Hematopoietic multipotent progenitor cell treated with erythropoietin and hydrocortisone succinate and interleukin-3 and kit ligand, for 4 days (in vitro differentiated cells): ENCODE results near the gene C14orf119.

Source experiments
- DNase-seq: peaks from one replicate; pipeline ENCODE4 v3.0.0-alpha.2; 2015

C14orf119 gene

DNA sequence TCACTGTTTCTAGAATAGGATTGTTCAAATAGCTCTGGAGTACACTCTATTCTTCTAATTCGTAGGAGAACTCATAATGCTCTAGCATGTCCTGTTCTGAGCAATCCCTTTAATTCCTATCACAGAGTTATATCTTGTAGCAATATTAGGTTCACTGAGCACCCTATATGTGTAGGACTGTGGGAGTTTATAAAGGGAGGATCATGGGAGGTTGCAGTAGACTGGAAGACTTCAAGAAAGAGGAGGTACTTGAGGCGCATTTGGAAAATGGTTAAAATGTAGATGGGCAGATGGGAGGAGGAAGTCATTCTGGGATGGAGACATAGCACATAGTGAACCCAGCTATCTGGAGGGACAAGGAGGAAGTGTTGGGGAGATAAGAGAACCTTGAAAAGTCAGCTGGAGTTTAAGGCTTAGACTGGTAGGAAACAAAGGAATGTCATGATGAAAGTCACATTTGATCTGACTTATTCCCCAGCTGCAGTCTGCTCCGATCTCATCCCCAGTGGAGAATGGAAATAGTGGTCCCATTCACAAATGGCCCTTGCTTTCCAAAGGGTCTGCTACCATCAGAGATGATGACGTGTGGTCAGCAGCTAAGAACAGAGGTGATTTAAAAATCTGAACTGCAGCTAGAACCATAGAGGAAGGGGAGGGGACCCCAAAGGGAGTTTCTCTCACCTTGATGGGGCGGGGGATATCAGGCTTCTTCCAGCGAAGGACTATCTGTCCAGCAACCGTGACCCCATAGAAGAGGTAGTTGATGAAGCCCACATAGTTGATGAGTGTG, 33.9 kb downstream of the C14orf119 start:
- DNase-seq, result peak; percentile 44

DNA sequence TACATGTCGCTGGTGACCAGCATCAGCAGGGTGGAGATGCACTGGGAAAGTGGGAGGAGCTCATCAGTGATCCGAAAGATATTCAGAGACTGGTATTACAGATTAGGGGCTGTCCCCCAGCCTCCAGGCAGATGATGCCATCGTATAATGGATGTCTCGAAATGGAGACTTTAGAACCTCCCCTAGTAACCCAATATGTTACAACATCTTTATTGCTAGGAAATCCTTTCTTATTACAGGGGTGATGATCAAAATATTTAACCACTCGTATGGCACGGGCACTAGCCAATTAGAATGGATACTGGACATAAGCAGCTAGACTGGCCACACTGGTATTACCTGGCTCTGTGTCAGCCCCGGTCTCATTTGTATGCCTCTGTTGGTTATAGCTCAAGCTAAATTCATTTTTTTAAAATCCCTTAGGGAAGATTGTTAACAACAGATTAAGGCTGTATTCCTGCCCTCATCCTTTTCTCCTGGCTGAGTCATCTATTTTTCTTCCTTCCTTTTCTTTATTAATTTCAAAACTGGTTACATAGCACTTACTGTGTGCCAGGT, 34.5 kb downstream of the C14orf119 start:
- no peak for DNase-seq

DNA sequence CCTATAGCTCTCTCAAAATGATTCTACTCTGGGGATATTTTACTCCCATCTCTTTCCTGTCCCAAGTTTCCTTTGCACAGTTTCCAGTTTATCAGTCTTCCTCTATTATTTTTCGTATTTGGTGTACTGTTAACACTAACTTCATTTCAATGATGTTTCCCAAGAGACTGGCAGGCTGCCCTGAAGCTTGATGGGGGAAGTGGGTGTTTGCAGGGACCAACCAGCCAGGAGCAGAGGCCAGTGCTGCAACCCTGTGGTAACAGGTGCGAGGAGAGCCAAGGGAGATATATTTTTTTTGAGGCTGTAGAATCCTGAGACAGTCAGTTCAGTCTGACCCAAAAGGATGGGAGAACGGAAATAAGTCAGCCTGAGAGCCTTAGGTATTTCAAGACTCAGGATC, 35.6 kb downstream of the C14orf119 start:
- peak; percentile 75 for DNase-seq

DNA sequence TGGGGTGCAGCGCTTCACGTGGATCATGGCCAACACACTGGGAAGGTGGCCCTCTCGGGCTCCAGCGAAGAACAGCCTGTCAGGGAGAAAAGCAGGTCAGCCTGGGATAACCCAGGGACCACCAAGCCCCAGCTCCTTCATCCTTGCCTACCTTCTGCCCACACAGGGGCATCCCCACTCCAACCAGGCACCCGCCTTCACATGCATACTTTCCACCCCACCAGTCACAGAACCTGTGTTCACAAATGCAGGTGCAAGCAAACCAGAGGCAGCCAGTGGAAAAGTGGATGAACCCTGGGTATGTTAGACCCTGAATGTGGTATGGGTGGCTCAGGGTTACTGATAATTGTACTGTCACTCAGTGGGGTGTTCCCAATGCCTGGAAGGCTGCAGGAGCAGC, 36.2 kb downstream of the C14orf119 start:
- DNase-seq, result no peak

DNA sequence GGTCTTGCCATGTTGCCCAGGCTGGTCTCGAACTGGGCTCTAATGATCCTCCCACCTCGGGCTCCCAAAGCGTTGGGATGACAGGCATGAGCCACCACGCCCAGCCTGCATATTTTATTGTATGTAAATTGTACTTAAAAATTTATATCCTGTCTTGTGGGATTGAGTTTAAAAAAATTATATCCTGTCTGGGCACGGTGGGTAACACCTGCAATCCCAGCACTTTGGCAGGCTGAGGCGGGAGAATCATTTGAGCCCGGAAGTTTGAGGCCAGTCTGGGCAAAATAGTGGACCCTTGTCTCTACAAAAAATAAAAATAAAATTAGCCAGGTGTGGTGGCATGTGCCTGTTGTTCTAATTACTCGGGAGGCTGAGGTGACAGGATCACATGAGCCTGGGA, 37.7 kb downstream of the C14orf119 start:
- no peak for DNase-seq

DNA sequence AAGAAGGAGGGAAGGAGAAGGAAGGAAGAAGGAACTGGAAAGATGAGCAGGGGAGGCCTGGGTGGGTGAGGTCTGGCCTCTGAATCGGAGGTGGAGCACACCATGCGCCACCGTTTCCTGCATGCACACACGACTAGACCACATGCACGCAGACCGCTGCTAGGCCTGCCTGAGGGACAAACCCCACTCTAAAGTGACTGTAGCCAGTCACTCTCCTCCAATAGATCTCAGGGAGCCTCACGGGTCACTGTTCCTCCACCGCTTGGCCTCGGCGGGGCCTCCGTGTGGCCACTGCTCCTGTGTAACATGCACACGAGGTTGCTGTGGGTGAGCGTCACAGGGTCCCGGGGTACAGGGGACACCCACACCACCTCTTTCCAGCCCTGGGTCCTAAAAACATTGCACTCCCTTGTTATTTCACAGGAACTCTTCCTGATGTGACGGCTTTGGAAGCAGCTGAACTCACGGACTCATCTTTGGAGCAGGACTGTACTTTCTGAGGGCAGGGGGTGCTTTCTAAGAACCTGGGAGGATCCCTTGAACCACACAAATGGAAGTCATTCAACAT, 41.3 kb downstream of the C14orf119 start:
- no peak for DNase-seq

DNA sequence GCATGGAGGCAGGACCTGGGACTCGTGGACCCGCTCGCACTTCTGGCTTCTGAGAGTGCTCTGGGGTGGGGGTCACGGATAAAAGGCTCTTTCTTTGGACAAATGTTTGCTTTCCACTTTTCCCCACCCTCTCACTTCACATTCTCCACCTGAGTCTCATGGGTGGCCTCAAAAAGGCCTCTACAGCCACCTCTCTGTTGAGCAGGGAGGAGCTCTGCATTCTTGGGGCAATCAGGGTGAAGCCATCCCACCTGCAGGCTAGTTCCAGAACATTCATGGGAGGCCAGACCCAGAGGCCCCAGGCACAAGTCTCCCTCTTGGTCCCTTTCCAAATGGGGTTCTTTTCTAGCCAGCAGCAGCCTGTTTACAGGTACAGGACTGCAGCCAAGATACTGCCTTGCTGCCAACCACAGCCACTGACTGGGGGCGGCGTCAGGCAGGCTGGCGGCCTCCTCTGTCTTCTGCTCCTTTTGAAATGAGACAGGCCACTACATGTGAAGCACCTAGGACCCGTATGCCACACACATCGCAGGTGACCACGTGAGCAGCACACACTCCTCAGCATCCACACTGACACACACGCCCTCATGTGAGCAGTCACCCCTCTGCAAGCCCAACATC, 42.0 kb downstream of the C14orf119 start:
- no peak for DNase-seq

DNA sequence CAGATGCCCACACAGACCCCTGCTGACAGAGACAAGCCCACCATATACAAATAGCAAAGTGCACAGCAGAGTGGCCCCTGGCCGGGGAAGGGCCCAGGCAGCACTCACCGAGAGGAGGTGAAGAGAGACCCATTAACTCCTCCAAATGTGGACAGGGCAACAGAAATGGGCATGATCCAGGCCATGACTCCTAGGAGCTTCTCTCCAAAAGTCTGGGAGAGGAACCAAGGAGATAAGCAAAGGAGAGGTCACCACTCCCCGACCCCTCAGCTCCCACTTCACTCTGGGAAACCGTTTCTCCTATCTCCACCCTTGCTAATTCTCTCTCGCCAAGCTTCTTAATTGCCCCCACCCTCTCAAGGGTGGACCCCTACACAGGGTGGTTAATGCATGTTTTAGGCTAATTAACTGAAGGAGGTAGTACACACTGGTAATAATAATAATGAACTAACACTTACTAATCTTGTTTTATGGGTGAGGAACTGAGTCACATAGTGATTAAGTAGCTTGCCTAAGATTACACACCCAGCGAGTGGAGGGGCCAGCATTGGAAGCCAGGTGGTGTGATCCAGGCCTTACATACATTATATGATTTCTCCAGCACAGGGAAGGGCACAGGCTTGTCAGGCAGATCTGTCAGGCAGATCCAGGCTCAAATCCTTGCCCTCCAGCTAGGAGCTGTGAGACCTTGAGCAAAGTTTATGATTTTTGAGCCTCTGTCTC, 42.7 kb downstream of the C14orf119 start:
- DNase-seq, result no peak

DNA sequence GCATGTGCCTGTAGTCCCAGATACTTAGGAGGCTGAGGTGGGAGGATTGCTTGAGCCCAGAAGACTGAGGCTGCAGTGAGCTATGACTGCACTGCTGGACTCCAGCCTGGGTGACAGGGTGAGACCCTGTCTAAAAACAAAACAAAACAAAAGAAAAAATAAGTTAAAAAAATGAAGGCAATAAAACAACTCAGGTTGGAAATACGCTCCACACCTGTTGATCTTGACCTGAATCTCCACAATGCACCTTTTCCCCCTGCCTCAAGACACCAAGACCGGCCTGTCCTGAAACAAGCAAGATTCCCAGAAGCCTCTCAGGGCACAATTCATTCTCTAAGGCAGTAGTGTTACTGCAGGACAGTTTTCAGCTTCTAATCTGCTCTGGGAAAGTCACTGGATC, 44.6 kb downstream of the C14orf119 start:
- no peak for DNase-seq

DNA sequence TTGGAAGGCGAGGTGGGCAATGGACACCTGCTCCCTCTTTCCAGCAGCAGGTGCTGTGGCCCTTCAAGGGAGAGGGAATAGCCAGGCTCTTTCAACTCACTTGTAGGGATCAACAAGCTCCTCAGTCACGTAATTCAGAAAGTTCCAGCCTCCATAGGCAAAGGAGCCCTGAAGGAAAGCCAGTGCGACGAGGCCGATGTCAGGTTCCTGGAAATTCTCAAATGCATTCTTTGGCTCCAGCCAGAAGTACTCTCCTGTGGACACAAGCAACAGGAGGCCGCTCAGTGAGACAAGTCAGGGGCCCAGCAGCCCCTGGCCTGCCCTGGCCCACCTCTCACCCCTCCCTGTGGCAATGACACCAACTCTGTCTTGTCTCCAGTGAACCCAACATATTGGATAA, 45.1 kb downstream of the C14orf119 start:
- DNase-seq, result no peak

DNA sequence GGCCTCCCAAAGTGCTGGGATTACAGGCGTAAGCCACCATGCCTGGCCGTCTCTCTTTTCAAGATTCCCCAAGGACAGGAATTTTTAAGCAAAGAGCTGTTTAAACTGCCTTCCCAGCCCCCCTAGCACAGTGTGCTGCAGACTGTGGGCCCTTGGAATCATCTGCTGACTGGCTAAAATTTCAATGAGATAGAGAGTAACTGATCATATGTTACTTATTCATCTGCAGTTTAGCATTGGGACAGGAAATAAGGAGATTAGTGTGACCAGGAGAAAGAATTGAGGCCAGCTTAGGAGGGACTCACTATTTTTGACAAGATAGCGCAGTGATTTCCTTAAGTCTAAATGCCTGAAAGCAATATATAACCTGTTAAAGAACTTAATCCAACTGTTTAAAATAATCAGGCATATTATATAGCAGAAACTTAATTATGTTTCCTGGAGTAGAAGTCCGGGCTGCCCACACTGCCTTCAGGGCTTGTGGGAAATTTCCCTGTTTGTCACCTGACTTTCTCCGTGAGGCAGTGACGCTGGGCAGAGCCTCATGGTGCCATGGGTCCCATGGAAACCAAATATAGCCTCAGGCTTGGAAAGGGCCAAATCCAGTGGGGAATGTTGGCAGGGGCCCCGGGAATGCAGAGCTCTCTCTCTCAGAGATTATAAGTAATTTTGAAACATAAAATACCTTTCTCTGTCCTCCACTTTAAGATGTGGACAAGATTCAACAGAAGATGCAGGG, 46.6 kb downstream of the C14orf119 start:
- no peak for DNase-seq

DNA sequence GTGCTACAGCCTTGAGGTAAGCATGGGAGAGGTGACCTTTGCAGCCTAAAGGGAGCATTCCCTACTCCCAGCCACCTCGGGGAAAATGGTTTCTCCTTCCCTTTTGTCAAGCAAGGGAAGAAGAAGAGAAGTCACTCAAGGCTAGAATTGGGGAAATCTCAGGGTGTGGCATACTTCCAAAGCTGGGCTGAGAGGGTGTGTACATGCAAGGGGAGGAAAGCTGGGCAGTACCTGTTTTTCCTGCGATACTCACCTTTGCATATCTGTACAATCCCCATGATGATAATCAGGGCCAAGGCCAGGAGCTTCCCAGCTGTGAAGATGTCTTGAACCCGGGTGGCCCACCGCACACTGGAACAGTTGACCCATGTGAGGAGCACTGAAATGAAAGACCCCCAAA, 47.5 kb downstream of the C14orf119 start:
- no peak for DNase-seq

DNA sequence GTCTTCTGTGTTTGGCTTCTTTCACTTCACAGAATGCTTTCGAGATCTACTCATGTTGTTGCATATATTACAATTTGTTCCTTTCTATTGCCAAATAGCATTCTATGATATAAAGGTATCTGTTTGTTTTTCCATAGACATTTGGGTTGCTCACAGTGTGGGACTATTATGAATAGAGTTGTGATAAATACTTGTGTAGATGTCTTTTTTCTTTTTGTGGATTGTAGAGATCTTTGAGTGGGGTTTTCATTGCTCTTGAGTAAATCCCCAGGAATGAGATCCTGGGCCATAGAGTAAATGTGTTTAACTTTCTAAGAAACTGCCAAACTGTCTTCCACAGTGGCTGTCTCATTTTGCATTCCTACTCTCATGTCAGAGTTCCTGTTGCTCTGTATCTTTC, 48.6 kb downstream of the C14orf119 start:
- DNase-seq, result no peak

DNA sequence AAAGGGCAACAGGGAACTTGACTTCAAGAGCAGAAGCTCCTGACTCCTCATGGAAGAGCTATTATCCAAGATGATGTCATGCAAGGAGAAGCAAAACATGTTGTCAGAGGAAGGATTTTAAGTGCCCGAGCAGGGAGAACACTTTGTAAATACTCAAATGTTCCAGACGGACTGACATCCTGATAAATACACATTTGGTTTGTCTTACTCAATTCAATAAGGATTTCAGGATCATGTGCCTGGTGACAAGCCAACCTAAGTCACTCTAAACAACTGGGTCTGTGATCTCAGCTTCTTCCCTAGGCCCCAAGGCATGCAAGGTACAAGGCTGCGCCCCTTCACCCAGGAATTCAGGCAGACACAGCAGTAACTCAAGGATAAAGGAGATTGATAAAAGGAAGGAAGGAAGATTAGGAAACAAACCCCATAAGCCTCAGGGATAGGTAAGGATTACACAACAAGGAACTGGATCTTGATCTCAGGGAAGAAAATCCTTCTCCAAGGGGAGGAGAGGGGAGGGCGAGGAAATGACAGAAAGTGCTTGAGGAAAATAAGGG, 50.6 kb downstream of the C14orf119 start:
- no peak for DNase-seq

DNA sequence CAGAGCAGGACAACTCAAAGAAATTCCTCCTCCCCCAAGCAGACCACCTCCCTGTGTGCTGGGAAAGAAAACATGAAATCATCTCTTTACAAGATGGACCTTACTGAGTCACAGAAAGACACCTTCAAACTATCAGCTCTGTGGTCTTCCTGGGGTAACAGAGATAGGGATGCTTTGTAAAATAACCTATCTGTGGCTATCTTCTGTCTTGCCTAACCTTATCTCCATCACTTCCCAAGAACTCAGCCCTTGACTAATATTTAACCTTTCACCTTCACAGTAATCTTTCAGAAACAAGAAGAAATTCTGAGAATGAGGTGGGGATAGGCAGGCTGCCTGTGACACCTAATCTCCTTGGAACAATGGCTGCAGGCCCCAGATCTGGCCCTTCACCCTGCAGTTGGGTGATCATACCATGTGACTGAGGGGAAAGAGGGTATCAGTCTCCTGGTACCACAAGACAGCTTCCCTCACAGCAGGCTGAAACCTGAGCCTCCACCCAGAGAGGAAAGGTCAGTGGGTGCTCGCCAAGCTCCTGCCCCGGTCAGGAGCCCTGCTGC, 51.1 kb downstream of the C14orf119 start:
- DNase-seq, result peak; percentile 28

DNA sequence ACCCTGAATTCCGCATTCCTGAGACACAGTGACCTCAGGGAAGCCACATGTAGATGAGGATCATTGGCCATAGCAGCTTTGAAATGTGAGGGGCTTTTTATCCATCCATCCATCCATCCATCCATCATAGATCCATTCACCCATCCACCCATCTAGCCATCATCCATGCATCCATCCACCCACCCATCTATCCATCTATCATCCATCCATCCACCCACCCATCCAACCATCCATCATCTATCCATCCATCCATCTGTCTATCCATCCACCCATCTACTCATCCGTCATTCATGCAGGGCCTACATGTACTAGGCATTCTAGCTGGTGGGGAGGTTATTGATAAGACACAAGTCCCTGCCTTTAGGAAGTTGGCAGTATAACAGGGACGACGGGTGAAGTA, 51.7 kb downstream of the C14orf119 start:
- no peak for DNase-seq

DNA sequence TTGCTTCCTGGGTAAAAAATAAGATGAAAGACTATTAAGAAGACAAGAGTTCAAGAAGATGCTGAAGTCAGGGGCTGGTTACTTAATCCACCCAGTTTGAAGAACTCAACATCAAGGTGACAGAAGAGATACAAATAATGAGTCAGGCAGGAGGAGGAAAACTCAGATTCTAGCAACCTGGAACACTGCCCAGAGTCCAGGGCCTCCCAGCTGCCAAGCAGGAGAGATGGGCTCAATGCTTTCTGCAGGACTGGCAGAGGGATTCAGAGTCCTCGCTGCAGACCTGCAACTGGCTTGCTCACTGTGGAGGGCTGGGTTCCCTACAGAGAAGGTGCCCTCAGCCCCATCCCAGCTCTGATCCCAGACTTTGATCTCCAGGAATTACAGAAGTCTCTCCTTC, 52.4 kb downstream of the C14orf119 start:
- DNase-seq, result no peak

DNA sequence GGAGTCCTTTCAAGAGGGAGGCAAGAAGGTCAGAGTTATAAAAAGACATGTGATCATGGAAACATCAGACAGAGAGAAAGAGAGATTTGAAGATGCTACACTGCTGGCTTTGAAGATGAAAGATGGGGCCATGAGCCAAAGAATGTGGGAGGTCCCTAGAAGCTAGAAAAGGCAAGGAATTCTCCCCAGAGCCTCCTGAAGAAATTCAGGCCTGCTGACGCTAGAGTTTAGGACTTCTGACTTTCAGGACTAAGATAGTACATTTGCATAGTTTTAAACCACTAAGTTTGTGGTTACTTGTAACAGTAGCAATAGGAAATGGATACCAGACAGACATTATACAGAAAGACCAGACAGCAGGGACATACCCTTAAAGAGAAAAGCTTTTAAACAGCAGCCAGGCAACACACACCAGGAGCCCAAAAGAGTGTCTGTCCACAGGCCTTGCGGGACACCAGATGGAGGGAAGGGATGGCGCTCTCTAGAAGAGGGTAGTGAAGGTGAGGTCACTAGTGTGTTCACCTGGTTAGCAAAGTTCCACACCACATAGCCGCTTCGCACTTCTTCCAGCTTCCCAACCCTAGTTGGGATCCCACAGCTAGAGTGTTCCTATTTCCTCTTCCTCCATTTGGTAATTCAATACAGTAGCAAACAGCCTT, 53.4 kb downstream of the C14orf119 start:
- DNase-seq, result no peak

DNA sequence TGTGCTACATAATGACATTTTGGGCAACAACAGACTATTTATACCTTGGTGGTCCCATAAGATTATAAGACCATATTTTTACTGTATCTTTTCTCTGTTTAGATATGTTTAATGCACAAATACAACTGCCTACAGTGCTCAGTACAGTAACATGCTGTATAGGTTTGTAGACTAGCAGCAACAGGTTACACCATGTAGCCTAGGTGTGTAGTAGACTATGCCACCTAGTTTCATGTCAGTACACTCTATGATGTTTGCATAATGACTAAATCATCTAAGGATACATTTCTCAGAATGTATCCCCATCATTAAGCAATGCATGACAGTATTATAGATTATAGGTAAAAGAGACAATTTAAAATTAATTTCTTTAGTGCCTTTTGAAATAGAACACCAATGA, 54.4 kb downstream of the C14orf119 start:
- DNase-seq, result no peak
